Fibroblast of the conjunctiva (primary cell): ENCODE data around the gene P4HA3.
A peak's percentile ranks its signal among the peaks of the same experiment; 100 is the strongest.
"Not testable (repeated sequence)": the region's sequence is repeated elsewhere in the genome, so short reads cannot be mapped to it uniquely, and the experiment has no call there.

Experiments used
- DNase-seq: peaks from one replicate; pipeline ENCODE4 v3.0.0-alpha.2; 2010; ENCODE audit warnings: low read depth

Gene P4HA3

DNA sequence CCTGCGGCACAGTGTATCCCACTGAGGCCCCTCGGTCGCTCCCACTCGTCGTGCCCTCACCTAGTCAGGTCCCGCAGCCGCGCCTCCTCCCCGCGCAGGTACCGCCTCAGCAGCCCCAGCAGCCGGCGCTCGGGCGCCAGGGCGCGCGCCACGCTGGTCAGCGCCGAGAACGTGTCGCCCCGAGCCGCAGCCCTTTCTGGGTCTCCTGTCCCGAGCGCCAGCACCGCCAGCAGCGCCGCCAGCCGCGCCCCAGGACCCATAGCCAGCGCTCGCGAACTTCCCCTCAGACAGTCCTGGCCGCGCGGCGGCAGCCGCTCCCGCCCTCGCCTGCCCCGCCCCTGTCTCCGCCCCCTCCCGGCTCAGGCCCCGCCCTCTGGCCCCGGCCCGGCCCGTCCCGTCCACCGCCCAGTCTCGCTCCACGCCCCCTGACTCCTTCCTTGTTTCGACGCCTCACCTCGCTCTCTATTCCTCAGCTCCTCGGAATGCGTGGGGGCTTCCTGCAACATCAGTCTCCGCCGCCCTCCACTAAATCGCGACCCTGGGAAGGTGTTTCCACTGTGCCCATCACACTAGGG is at the start of gene P4HA3:
P4HA3 (minus strand) TSS at position 289 of the 575 bp plus-strand sequence; CDS start at position 260, 29 bp downstream.
- no peak for DNase-seq

DNA sequence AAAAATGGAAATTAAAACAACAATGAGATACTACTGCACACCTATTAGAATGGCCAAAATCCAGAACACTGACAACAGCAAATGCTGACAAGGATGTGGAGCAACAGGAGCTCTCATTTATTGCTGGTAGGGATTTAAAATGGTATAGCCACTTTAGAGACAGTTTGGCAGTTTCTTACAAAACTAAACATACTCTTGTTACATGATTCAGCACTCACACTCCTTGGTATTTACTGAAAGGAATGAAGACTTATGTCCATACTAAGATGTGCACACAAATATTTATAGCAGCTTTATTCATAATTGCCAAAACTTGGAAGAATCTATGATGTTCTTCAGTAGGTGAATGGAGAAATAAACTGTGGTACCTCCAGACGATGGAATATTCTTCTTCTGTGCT is 46.0 kb upstream of the P4HA3 start:
- no peak for DNase-seq

DNA sequence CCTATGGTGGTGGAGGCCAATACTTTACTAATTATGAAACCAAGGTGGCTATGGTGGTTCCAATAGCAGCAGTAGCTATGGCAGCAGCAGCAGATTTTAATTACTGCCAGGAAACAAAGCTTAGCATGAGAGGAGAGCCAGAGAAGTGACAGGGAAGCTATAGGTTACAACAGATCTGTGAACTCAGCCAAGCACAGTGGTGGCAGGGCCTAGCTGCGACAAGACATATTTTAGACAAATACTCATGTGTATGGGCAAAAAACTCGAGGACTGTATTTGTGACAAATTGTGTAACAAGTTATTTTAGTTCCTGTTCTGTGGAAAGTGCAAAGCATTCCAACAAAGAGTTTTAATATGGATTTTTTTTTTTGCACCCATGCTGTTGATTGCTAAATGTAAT is 44.2 kb upstream of the P4HA3 start:
- no peak for DNase-seq

DNA sequence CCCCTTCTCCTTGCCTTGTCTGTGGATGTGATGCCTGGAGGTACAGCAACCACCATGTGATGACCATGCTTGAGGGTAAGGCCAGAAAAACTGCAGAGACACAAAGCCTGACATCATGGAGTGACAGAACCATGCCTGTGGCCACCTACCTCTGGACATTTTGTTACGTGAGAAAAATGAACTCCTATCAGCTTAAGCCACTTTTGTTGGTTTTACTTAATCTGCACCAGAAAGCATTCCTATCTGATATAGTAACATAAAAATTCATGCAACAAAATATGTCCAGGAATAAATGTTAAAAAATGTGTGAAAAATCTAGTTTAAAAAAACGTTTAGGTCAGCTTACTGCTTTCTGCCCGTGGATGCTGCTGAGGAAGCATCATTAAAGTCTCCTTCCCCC is 42.6 kb upstream of the P4HA3 start:
- no peak for DNase-seq

DNA sequence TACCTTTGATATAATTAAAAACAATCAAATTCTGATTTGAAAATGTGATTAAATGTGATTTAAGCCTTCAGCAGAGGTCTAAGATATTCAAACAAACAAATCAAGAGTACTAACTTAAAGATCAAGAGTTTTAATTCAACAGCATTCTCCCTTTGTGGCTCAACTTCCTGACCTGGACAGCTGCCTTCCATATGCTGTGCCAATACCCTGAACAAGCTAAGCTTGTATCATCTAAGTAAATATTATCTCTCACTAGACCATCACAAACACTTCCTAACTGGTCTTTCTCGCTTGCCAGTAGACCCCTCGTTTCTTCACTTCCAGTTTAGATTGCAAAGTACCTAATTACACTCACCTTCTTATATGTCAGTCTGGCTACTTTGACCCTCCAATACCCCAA is 35.9 kb upstream of the P4HA3 start:
- DNase-seq: no peak

DNA sequence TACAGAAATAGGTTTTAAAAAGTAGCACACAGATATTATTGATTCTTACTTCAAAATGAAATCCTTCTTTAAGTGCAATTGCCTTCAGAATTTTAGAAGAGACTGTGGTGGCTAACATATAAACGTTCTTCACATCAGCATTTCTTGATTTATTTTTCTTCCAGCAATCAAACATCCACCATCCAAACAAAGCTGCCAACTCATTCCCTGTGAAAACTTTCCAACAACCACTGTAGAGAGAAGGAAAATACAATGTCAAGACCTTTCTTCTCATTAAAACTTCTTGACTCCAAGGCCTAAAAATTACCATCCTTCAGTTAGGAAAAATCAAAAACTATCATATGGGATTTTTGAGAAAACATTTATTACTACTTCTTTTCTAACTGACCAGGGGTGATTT is 34.0 kb upstream of the P4HA3 start:
- DNase-seq: no peak

DNA sequence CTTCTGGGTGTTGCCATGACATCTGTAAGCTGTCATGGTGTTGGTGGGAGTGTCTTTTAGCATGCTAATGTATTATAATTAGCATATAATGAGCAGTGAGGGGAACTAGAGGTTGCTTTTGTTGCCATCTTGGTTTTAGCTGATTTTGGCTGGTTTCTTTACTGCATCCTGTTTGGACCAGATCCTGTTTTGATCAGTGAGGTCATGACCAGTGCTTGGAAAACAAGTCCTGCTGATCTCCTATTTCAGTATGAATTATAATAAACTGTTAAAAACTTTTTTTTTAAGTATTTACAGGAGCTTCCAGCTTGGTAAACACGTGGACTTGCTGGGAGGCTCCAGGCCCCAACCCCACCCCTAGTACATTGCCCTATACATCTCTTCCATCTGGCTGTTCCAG is 30.5 kb upstream of the P4HA3 start:
- no peak for DNase-seq

DNA sequence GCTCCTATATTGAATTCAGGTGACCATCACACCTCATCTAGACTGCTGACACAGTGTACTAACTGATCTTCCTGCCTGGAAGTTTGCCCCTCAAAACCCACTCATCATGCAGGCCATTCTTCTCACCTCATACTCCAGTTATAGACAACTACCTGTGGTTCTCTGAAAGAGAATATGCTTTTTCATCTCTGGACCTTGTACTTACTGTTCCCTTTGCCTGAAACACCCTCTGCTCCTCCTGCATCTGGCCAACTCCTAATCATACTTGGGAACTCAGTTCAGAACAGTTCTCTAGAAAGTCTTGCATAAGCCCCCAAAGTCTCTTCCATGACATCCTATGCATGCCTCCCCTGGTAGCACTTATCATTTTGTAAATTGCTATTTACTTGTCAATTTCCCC is 28.2 kb upstream of the P4HA3 start:
- DNase-seq: no peak

DNA sequence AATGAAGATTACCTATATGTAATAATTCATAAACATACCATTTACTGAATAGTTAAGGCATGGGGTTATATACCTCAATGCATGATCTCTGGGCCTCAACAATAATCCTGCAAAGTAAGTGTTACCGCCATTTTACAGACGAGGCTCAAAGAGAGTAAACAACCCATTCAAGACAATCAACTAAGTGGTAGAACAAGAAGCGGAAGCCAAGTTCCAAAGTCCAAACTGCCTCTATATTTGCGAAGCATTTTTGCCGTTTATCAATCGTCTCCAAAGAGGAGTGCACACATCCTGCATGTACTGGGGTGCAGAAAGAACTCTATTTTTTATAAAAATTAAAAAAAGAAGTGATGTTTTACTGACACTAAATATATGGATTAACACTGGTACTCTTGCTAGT is 27.5 kb upstream of the P4HA3 start:
- no peak for DNase-seq

DNA sequence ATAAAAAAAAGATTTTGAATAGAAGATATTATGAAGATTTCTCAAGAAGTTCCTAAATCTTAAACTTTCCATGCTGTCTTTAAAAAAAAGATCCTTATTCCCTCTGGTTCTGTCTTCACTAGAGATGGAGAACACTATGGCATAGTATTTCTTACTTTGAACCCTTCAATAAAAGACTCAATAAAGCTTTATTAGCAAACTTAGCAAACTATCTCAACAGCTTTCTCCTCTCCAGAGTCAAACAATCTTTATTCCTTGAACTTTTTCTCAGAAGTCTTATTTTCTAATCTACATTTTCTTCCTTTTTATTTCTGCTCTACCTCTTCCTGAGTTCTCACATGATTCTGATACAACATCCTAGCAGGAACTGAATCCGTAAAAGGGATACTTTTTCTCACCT is 21.8 kb upstream of the P4HA3 start:
- no peak for DNase-seq

DNA sequence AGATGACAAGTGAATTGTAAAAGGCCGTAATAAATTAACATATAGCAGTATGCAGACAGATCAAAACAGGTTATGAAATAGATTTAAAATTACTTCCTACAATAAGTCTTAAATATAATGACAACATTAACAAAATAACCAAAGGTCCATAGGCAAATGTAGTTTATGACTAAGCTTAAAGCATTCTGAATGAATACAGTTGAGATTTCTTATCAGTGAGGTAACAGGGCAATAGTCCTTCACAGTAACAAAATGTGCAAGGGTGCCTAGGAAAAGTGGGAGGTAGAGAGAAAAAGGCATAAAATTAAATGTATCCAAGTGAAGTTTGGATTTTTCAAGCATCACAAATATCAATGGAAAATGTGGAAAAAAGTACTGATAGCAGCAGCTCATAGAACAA is 20.9 kb upstream of the P4HA3 start:
- no peak for DNase-seq

DNA sequence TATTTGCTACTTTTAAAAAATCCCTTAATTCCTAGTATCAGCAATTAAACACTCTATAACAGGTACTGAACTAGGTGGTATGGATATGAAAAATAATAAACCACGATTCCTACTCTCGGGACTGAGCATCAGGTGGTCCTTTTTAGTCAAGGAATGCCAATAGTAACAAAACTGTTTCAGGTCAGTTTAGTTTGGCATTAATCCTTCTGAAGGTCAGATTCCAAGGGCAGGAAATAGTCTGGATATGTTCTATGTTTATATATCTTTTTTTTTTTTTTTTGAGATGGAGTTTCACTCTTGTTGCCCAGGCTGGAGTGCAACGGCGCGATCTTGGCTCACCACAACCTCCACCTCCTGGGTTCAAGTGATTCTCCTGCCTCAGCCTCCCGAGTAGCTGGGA is 19.6 kb upstream of the P4HA3 start:
- not testable (repeated sequence) for DNase-seq

DNA sequence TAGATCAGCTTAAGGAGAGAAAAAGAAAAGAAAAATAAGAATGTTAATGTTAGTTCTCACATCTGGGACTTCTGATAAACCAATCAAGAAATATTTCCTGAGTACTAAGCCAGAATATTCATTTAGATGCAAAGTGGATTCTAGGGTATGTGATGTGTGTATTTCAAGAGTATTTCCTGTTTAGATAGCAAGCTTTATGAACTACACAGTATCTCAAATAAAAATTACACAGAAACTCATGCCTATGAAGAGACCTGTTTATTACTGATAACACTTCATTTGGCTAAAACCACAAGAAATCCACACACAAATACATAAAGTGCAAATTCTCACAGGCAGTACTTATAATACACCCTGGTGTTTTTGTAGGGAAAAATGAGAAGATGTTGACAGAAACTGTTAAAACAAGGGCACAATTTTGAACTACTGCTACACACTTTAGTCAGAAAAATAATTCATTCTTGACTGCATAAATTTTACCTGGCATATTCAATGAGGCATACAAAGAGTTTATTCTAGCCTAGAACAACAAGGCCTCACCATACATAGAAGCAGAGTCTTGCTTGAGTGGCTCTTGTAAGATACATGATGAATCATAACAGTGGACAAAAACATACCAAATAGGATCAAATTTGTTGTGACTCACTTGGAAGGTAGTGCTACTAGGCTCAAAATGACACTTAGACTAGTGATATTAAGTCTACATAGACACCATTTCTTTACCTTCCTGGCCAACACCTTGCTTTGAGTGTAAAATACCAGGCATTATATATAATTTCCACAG is 18.8 kb upstream of the P4HA3 start:
- DNase-seq: no peak

DNA sequence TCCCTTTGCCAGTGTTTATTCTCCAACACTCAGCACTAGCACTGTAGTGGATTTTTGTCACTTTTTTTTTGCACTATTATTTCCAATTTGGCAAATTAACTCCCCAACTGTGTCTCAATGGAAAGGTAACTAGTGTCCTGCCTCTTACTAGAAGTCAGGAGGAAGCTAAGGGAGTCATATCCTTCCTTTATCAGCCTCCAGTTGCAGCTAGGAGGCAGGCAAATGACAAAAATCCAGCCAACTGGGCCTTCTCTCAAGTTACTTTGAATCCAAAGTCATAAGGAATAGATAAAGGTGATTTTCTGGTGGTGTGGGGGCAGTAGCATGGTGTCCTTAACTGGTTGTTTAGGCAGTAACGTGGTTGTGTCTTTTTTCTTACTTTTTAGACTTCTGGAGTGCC is 15.6 kb upstream of the P4HA3 start:
- no peak for DNase-seq

DNA sequence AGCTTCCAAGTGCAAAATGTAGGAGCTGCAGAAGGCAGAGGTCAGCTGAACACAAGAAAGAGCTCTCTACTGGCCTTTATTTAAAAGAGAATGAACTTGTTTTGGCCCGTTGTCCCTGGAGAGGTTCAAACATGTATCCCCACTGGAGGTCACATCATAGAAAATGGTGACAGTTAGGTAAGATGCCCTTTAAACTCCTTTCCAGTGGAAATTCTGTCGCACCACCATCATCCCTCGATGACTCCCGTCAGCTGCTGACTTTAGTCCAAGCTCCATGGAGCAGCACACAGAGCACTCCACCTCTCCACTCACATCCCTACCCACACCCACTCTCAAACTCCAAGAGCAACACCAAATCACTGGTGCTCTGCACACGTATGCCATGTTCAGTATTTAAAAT is 15.2 kb upstream of the P4HA3 start:
- DNase-seq: no peak

DNA sequence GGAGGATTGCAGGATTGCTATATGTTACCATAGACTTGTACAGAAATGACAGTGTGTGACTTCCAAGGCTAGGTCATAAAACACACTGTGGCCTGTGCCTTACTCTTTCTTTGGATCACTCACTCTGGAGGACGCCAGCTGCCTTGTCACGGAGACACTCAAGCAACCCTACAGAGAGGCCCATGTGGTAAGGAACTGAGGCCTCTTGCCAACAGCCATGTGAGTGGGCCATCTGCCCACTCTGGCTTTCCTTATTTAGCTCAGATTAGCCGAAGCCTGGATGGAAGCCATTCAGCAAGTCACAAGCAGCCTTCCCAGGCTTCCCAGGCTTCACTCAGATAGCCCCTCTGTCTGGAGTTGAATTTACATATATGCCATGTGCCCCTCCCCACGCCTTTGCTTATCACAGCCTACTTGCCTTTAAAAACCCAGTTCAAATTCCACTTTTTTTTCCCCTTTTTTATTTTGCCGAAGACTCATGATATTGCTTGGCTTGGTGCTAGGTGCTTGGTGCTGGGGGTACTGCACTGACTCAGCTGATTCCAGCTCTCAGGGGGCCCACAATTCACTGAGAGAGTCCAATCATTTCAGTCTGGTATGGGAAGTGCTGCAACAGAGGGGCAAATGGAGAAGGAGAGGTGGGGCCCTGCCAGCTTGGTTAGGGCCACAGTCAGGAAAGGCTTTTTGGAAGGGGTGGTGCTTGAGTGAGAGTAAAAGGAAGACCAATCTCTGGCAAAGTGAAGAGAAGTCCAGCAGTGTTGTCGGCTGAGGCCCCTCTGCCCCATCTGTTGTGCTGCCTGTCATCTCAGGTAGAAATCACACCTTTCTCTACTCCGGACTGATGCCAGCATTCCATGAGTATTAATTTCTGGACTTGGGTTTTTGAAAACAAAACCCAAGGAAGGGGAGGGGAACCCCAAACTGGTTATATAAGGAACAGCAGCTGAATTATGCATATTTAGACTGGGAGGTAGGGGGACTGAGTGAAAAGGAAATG is 14.5 kb upstream of the P4HA3 start:
- DNase-seq: peak; percentile 75

DNA sequence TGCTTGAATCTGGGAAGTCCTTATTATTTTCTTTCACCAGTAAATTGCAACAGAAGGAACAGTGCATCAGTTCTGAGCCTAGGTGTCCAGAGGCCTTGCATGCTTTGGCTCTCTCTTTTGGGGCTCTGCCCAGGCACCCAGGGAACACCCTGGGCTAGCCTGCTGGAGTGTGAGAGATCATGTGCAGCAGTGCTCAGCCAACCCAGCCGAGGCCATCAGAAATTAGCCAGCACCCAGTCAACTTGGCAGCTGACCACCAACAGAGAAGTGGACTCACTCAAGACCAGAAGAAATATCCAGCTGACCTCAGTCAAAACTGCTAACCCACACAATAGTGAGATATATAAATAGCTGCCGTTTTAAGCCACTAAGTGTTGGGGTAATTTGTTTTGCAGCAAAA is 11.2 kb upstream of the P4HA3 start:
- DNase-seq: no peak

DNA sequence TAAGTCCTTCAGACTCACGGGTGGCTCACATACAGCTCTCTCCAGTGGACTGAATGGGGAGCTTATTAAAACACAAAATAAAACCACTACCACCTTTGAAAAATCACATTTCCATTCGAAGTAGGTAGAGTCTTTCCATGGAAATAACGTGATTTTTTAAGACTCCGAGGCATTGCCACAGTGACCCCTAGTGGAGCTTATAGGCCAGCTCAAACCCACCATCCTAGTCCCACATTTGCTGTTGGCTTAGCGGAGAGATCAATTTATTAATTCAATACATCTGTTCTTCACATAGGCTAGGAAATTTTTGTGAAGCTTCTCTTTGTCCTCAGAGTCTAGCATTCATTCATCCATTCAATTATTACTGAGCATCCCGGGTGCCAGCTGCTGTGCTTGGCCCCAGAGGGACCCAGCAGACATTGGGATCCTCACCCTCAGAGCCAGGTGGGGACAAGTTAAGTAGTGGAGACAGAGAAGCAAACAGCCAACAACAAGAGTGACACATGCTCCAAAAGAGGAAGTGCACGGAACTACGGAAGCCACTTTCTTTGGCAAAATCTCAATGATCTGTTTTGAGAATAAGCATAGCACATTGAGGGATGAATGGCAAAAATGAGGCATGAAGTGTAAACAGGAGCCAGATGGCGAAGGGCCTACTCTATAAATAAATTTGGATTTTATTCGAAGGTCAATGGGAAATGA is 10.2 kb upstream of the P4HA3 start:
- no peak for DNase-seq

DNA sequence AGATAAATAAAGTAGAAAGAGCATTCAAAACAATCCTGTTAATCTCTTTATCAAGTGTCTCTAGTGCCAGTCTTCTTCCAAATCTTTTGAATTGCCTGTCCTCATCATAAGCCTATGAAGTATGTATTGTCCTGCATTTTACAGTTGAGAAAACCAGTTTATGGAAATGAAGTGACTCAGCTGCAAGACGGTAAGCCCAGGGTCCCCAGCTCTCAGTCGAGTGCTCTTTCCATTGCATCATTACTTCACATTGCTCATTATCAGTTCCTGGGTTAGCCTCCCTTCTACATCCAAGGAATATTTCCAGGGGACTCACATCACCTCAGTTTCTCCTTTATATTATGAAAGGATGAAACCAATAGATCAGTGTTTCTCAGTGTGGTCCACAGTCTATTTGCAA is 9.1 kb upstream of the P4HA3 start:
- no peak for DNase-seq

DNA sequence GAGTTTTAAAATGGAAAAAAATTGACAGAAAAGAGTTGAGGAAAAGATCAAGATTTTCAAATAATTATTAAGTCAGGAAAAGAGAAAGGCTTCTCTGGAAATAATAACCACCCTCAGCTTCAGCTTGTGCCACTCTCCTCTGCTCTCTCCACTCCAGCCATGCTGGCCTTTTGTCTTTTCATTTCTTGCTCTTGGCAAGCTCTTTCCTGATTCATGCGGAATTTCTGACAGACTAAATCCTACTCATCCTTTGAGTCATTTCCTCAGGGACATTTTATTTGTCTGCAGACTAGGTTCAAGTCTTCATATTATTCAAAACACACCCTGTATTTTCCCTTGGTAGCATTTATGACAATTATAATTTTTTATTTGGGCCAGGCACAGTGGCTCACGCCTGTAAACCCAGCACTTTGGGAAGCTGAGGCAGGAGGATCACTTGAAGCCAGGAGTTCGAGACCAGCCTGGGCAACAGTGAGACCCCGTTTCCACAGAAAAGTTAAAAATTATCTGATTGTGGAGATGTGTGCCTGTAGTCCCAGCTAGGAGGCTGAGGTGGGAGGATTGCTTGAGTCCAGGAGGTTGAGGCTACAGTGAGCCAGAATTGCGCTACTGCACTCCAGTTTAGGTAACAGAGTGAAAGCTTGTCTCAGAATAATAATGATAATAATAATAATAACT is 7.8 kb upstream of the P4HA3 start:
- DNase-seq: peak; percentile 87

DNA sequence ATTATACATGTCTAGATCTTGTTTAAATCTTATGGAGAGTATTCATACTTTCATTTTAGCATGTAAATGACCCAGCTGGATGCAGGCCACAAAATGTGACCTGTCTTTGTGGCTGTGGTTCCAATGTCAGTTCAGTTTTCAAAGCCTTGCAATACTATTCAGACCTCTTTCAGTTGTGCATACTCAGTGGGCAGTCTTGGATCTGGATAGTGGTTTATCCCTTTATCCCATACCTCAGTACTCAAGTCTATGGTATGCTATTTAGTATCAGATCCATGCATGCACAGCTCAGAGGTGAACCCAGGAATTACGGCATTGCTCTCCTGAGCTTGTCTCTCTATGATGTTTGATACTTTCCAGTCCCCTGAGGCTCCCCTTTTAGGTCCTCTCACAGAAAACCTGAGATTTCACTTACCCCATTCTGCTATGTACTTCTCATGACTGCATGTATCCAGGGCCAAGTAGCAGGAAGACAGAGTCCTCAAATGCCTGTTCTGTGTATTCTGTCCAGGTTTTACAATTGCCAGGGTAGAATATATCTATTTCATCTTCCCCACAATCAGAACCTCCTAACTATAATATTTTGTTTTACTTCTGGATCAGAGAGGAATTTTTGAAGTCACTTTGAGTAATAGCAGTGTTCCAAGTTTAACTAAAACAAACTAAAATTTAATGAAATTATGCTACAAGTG is 6.9 kb upstream of the P4HA3 start:
- DNase-seq: no peak
